22Rv1 (cell line): ENCODE measurements around the gene GBF1.

ENCODE experiments used
- CTCF ChIP-seq: fragments of 450-650 bp; IDR thresholded peaks from 2 replicates; pipeline ENCODE4 v1.5.1; 2017; ENCODE audit warnings: mild to moderate bottlenecking
- ZFX ChIP-seq: fragments of 450-650 bp; IDR thresholded peaks from 2 replicates; pipeline ENCODE4 v1.6.1; 2017; ENCODE audit warnings: antibody characterized with exemption, borderline replicate concordance

- no peak for TF ChIP-seq CTCF
- TF ChIP-seq ZFX = no peak
Measured at GRCh38 chr10:102291221-102291905, 46.0 kb downstream of the GBF1 start.
